ENCODE measurements around the gene CCNC.

CCNC gene

DNA sequence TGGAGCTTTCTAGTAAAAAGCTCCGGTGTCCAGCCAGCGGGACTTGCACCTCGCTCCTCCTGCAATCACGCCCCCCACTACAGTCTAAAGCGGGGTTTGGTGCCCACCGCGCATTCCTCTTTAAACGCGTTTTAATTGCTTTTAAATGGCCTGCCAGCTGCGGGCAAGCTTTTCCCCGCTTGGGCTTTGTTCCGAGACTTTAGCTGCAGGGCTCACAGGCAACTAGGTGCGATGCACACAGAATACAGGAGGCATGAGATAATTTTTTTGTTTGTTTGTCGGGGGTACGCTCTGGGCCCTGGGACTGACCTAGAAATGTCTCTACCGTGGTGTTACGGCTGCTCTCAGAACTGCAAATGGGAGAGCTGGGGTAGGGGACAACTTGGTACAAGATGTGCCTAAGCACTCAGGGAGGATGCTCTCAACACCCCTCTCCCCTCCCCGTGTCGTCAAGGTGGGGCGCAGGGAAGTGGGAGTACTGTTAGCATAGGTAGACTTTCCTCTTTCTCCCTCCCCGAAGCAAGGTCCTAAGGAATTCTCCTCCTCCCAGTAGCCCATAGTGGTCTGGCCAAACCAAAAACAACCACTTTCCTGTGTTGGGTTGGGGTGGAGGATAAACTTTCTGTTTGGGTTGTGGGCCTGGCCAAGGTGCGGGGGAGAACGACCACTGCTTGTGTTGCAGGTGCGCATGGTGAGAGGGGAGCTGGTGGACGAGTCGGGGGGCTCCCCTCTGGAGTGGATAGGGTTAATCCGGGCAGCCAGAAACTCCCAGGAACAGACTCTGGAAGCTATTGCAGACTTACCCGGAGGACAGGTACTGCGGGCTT is 39.8 kb upstream of the CCNC start:
- TF ChIP-seq MZF1 (tag by site-specific recombination; IDR thresholded peaks at IDR 0.05; ENCODE audit: borderline replicate concordance), result no peak
- TF ChIP-seq, protein P1, sequence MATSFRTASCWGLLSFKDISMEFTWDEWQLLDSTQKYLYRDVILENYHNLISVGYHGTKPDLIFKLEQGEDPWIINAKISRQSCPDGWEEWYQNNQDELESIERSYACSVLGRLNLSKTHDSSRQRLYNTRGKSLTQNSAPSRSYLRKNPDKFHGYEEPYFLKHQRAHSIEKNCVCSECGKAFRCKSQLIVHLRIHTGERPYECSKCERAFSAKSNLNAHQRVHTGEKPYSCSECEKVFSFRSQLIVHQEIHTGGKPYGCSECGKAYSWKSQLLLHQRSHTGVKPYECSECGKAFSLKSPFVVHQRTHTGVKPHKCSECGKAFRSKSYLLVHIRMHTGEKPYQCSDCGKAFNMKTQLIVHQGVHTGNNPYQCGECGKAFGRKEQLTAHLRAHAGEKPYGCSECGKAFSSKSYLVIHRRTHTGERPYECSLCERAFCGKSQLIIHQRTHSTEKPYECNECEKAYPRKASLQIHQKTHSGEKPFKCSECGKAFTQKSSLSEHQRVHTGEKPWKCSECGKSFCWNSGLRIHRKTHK (tag by site-specific recombination; IDR thresholded peaks at IDR 0.05), result no peak
- TF ChIP-seq, protein P2, sequence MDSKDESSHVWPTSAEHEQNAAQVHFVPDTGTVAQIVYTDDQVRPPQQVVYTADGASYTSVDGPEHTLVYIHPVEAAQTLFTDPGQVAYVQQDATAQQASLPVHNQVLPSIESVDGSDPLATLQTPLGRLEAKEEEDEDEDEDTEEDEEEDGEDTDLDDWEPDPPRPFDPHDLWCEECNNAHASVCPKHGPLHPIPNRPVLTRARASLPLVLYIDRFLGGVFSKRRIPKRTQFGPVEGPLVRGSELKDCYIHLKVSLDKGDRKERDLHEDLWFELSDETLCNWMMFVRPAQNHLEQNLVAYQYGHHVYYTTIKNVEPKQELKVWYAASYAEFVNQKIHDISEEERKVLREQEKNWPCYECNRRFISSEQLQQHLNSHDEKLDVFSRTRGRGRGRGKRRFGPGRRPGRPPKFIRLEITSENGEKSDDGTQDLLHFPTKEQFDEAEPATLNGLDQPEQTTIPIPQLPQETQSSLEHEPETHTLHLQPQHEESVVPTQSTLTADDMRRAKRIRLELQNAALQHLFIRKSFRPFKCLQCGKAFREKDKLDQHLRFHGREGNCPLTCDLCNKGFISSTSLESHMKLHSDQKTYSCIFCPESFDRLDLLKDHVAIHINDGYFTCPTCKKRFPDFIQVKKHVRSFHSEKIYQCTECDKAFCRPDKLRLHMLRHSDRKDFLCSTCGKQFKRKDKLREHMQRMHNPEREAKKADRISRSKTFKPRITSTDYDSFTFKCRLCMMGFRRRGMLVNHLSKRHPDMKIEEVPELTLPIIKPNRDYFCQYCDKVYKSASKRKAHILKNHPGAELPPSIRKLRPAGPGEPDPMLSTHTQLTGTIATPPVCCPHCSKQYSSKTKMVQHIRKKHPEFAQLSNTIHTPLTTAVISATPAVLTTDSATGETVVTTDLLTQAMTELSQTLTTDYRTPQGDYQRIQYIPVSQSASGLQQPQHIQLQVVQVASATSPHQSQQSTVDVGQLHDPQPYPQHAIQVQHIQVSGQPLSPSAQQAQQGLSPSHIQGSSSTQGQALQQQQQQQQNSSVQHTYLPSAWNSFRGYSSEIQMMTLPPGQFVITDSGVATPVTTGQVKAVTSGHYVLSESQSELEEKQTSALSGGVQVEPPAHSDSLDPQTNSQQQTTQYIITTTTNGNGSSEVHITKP (tag by site-specific recombination; IDR thresholded peaks at IDR 0.05), result no peak
- no peak for TF ChIP-seq ZNF544 (tag by site-specific recombination; IDR thresholded peaks at IDR 0.05)
- TF ChIP-seq ZFP69B (tag by site-specific recombination; IDR thresholded peaks at IDR 0.05), result no peak
- no peak for TF ChIP-seq ZNF146 (tag by site-specific recombination; IDR thresholded peaks at IDR 0.05)
- TF ChIP-seq ZNF311 (tag by site-specific recombination; IDR thresholded peaks at IDR 0.05; ENCODE audit: borderline replicate concordance), result no peak
- TF ChIP-seq, protein P3, sequence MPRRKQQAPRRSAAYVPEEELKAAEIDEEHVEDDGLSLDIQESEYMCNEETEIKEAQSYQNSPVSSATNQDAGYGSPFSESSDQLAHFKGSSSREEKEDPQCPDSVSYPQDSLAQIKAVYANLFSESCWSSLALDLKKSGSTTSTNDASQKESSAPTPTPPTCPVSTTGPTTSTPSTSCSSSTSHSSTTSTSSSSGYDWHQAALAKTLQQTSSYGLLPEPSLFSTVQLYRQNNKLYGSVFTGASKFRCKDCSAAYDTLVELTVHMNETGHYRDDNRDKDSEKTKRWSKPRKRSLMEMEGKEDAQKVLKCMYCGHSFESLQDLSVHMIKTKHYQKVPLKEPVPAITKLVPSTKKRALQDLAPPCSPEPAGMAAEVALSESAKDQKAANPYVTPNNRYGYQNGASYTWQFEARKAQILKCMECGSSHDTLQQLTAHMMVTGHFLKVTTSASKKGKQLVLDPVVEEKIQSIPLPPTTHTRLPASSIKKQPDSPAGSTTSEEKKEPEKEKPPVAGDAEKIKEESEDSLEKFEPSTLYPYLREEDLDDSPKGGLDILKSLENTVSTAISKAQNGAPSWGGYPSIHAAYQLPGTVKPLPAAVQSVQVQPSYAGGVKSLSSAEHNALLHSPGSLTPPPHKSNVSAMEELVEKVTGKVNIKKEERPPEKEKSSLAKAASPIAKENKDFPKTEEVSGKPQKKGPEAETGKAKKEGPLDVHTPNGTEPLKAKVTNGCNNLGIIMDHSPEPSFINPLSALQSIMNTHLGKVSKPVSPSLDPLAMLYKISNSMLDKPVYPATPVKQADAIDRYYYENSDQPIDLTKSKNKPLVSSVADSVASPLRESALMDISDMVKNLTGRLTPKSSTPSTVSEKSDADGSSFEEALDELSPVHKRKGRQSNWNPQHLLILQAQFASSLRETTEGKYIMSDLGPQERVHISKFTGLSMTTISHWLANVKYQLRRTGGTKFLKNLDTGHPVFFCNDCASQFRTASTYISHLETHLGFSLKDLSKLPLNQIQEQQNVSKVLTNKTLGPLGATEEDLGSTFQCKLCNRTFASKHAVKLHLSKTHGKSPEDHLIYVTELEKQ (tag by site-specific recombination; IDR thresholded peaks at IDR 0.05; ENCODE audit: borderline replicate concordance), result no peak
- no peak for TF ChIP-seq GLIS2 (tag by site-specific recombination; IDR thresholded peaks at IDR 0.05)
- TF ChIP-seq SP7 (tag by site-specific recombination; IDR thresholded peaks at IDR 0.05), result no peak
- TF ChIP-seq, protein P4, sequence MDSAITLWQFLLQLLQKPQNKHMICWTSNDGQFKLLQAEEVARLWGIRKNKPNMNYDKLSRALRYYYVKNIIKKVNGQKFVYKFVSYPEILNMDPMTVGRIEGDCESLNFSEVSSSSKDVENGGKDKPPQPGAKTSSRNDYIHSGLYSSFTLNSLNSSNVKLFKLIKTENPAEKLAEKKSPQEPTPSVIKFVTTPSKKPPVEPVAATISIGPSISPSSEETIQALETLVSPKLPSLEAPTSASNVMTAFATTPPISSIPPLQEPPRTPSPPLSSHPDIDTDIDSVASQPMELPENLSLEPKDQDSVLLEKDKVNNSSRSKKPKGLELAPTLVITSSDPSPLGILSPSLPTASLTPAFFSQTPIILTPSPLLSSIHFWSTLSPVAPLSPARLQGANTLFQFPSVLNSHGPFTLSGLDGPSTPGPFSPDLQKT (IDR thresholded peaks at IDR 0.05; ENCODE audit: borderline replicate concordance, low read depth, low read length), result no peak
- TF ChIP-seq, protein P5, sequence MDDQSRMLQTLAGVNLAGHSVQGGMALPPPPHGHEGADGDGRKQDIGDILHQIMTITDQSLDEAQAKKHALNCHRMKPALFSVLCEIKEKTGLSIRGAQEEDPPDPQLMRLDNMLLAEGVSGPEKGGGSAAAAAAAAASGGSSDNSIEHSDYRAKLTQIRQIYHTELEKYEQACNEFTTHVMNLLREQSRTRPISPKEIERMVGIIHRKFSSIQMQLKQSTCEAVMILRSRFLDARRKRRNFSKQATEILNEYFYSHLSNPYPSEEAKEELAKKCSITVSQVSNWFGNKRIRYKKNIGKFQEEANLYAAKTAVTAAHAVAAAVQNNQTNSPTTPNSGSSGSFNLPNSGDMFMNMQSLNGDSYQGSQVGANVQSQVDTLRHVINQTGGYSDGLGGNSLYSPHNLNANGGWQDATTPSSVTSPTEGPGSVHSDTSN (CRISPR knock-in tag; IDR thresholded peaks at IDR 0.05), result no peak
- TF ChIP-seq ZNF548 (tag by site-specific recombination; IDR thresholded peaks at IDR 0.05), result no peak
- no peak for TF ChIP-seq KLF1 (tag by site-specific recombination; IDR thresholded peaks at IDR 0.05)
- no peaks in the 10 kb centered on the region for H3K36me3 ChIP-seq (ENCODE audit: control insufficient read depth in 2 of 2, insufficient read depth in 1 of 2, low read length in 2 of 2)
- H3K4me3 ChIP-seq (ENCODE audit: low read depth, low read length), result no peak overlapping the region
- POLR2A ChIA-PET, result interaction anchor here (1.1 to 2.2 kb wide), 2 partner anchors 20 to 40 kb away, joined by 3 to 6 read pairs; partner anchors contain the start of gene CCNC
- H3K9me3 ChIP-seq (ENCODE audit: control insufficient read depth, insufficient read depth, low read depth, low read length), result no peaks in the 10 kb centered on the region
- H3K4me1 ChIP-seq (ENCODE audit: control insufficient read depth, insufficient read depth, low read length), result no peaks in the 10 kb centered on the region
- H3K27ac ChIP-seq (ENCODE audit: extremely low read depth, low read depth, low read length), result no peak overlapping the region
- CTCF ChIA-PET, result interaction anchor here (1.5 kb wide), 1 partner anchor 20 kb away, joined by 10 read pairs; no protein-coding TSS in a partner anchor

All from HEK293 (cell line).